SK-N-MC (cell line): ENCODE results near the gene CRIP3.

ENCODE experiments used
- DNase-seq: peaks from one replicate; pipeline ENCODE4 v3.0.0-alpha.2; 2011; ENCODE audit warnings: low read depth, low spot score
- H3K27ac ChIP-seq: fragments of 200-600 bp; sonication (generic); 2 replicates; pipeline ENCODE4 v1.5.1; 2016; ENCODE audit warnings: mixed run types
- H3K36me3 ChIP-seq: fragments of 200-600 bp; sonication (generic); 2 replicates; pipeline ENCODE4 v1.6.1; 2017; ENCODE audit warnings: antibody characterized with exemption, low read length, mixed read lengths; ENCODE audit not compliant: insufficient read depth
- H3K4me3 ChIP-seq: fragments of 200-600 bp; sonication (generic); 2 replicates; pipeline ENCODE4 v1.5.1; 2016
- H3K9ac ChIP-seq: fragments of 200-600 bp; sonication (generic); 2 replicates; pipeline ENCODE4 v1.8.0; 2017; ENCODE audit warnings: mixed run types, mixed read lengths; ENCODE audit not compliant: insufficient read length
- H3K9me3 ChIP-seq: fragments of 200-600 bp; sonication (generic); 2 replicates; pipeline ENCODE4 v1.6.1; 2017; ENCODE audit warnings: low read depth, mild to moderate bottlenecking, antibody characterized with exemption, low read length, moderate library complexity, mixed read lengths
- EZH2 ChIP-seq: fragments of 200-600 bp; sonication (generic); IDR thresholded peaks from one replicate; pipeline ENCODE4 v1.6.1; 2017; ENCODE audit warnings: antibody characterized with exemption
- FOXP2 ChIP-seq: optimal IDR thresholded peaks from 2 replicates; pipeline ENCODE3; 2011; ENCODE audit warnings: mild to moderate bottlenecking, moderate library complexity; ENCODE audit not compliant: insufficient read depth; ENCODE audit errors: extremely low read length, control extremely low read depth
- POLR2AphosphoS5 ChIP-seq: IDR thresholded peaks from 2 replicates; pipeline ENCODE4 v1.6.1; 2012; ENCODE audit warnings: mild to moderate bottlenecking, low read depth, low read length, borderline replicate concordance

CRIP3 gene

DNA sequence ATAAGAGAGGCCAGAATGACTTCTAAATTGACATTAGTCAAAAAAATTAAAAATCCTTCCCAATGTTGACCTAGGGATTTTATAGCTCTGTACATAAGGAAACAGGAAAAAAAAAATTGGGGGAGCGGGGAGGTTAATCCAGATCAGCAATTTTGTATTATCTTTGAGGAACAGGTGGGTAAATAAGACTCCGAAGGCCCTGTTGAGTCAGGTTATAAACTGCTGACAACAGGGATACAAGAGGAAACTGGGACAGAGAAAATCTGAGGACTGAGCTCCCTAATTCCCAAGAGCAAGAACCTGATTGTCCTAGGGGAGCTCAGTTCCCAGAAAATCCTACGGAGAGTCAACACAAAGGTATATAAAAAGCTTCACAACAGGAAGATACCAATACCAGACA, 26.8 kb upstream of the CRIP3 start:
- H3K27ac ChIP-seq: no peak overlapping the region
- peaks cover 27% of the 10 kb centered on the region for H3K36me3 ChIP-seq
- H3K9ac ChIP-seq: no peak overlapping the region
- H3K4me3 ChIP-seq: no peak overlapping the region
- no peaks in the 10 kb centered on the region for H3K9me3 ChIP-seq
- DNase-seq: no peak
- TF ChIP-seq FOXP2: no peak
- no peak for TF ChIP-seq EZH2
- TF ChIP-seq POLR2AphosphoS5: no peak

DNA sequence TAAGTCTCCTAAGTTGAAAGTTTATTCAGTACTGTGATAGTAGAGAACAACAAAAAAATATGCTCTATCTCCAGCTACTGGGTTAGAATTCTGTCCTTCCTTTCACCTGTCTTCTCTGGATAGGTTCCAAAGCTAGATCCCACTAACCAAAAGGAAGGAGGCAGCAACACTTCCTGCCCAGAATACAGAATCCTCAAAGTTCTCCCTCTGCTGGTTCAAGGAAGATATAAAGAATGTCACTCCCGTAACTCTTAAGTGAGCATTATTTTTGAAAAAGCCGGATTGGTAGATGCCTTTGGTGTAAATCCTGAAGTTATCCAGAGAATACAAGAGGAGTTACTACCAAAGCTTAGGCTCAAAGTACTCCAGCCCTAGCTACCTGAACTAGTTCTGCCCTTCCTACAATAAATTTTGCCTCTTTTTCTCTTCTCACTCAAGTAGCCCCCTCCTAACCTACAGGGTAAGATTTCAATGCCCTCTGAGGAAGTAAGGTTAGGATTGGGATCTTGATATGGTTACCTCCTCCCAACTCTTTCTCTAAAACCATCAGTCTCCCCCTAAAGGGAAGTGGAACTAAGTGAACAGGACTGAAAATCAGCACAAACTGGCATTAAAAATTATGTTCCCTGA, 26.0 kb upstream of the CRIP3 start:
- no peak overlapping the region for H3K4me3 ChIP-seq
- H3K36me3 ChIP-seq: peaks cover 18% of the 10 kb centered on the region
- TF ChIP-seq POLR2AphosphoS5: no peak
- no peak for TF ChIP-seq EZH2
- TF ChIP-seq FOXP2: no peak
- H3K9me3 ChIP-seq: no peaks in the 10 kb centered on the region
- DNase-seq: peak; percentile 66
- H3K27ac ChIP-seq: no peak overlapping the region
- no peak overlapping the region for H3K9ac ChIP-seq

DNA sequence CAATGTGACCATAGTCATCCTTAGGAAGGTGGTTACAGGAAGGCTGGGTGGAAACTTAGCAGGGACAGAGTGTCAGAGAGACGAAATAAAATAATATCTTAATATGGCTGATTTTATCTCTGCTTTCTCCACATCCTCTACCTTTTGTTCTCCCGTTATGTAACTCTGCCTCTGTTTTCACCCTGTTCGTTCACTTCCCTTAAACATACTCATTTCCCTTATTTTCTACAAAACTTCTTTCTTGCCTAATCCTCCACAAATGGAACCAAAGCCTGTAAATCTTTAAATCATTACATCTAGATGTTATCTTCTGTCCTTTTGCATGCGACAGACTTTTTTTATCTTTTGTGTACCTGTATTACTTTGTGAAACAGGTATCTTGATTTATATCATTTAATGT, 23.3 kb upstream of the CRIP3 start:
- H3K4me3 ChIP-seq: no peak overlapping the region
- no peaks in the 10 kb centered on the region for H3K36me3 ChIP-seq
- H3K9ac ChIP-seq: no peak overlapping the region
- no peaks in the 10 kb centered on the region for H3K9me3 ChIP-seq
- no peak for DNase-seq
- TF ChIP-seq FOXP2 (no peak), POLR2AphosphoS5 (no peak), EZH2 (no peak)
- no peak overlapping the region for H3K27ac ChIP-seq

GRCh38 chr6:43331470-43331869, 22.8 kb upstream of the CRIP3 start:
- Histone ChIP-seq H3K9me3 (no peaks in the 10 kb centered on the region), H3K9ac (no peak overlapping the region), H3K36me3 (no peaks in the 10 kb centered on the region), H3K4me3 (no peak overlapping the region), H3K27ac (no peak overlapping the region)
- DNase-seq: no peak
- TF ChIP-seq EZH2 (no peak), POLR2AphosphoS5 (no peak), FOXP2 (no peak)

GRCh38 chr6:43328528-43328927, 19.9 kb upstream of the CRIP3 start:
- H3K4me3 ChIP-seq: no peak overlapping the region
- no peak overlapping the region for H3K9ac ChIP-seq

GRCh38 chr6:43325876-43326275, 17.2 kb upstream of the CRIP3 start:
- TF ChIP-seq EZH2: no peak
- no peak for TF ChIP-seq POLR2AphosphoS5
- no peak for TF ChIP-seq FOXP2
- Histone ChIP-seq H3K9ac (no peak overlapping the region), H3K36me3 (no peaks in the 10 kb centered on the region), H3K9me3 (no peaks in the 10 kb centered on the region), H3K4me3 (no peak overlapping the region), H3K27ac (no peak overlapping the region)
- DNase-seq: no peak

More at GRCh38 chr6:43328528-43328927, 19.9 kb upstream of the CRIP3 start:
- no peaks in the 10 kb centered on the region for H3K9me3 ChIP-seq
- TF ChIP-seq FOXP2 (no peak), EZH2 (no peak), POLR2AphosphoS5 (no peak)
- H3K36me3 ChIP-seq: no peaks in the 10 kb centered on the region
- no peak overlapping the region for H3K27ac ChIP-seq
- DNase-seq: no peak

GRCh38 chr6:43318011-43318410, 9.4 kb upstream of the CRIP3 start:
- Histone ChIP-seq H3K36me3 (no peaks in the 10 kb centered on the region), H3K9ac (no peak overlapping the region), H3K9me3 (no peaks in the 10 kb centered on the region), H3K27ac (no peak overlapping the region), H3K4me3 (no peak overlapping the region)
- DNase-seq: no peak
- TF ChIP-seq EZH2: no peak
- TF ChIP-seq FOXP2: no peak
- TF ChIP-seq POLR2AphosphoS5: no peak

GRCh38 chr6:43313813-43314212, 5.2 kb upstream of the CRIP3 start:
- H3K9me3 ChIP-seq: no peaks in the 10 kb centered on the region
- no peak for DNase-seq
- no peak overlapping the region for H3K27ac ChIP-seq
- TF ChIP-seq POLR2AphosphoS5: no peak
- no peak for TF ChIP-seq FOXP2
- TF ChIP-seq EZH2: no peak
- no peaks in the 10 kb centered on the region for H3K36me3 ChIP-seq
- H3K4me3 ChIP-seq: no peak overlapping the region
- no peak overlapping the region for H3K9ac ChIP-seq

DNA sequence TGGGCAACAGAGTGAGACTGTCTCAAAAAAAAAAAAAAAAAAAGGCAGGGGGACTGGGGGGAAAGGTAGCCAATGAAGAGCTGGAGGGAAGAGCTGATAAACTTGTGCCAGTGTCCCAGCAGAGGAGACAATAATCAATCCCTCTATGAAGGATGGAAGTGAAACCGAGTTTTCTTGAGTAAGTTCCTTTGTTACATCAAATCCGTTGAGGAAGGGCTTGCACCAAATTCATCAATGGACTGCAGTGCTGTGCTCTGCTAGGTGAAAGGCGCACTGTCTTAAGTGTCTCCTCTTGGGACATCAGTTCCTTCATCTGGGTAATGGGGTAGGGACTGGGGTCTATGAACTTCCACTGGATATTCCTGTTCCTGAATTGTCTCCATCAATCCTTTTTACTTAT, 3.0 kb upstream of the CRIP3 start:
- DNase-seq: no peak
- H3K4me3 ChIP-seq: no peak overlapping the region

More for the DNA sequence above, 3.0 kb upstream of the CRIP3 start:
- H3K9ac ChIP-seq: no peak overlapping the region
- no peaks in the 10 kb centered on the region for H3K36me3 ChIP-seq
- no peaks in the 10 kb centered on the region for H3K9me3 ChIP-seq
- TF ChIP-seq EZH2 (no peak), FOXP2 (no peak), POLR2AphosphoS5 (no peak)
- H3K27ac ChIP-seq: no peak overlapping the region
